GM12878 (cell line): ENCODE measurements around the gene ITPRIPL2. TPM values are rescaled to one million over a fixed set of nuclear protein-coding genes. Genes with fewer than 3 reads are reported as not detected.

ENCODE experiments used
- ATAC-seq: fragments of 200-7000 bp; cut with Tn5 transposase; 3 replicates; pipeline ENCODE4 v1.9.1; 2020; ENCODE audit warnings: mild to moderate bottlenecking, moderate library complexity
- BruUV-seq: library from RNA; stranded (reverse); fragments of 400-500 nt; replicated peaks from 2 replicates; lab custom pipeline; 2021; lab: Mats Ljungman, UMichigan
- CTCF ChIA-PET: fragments of 300-600 bp; sonication (Branson Sonifier 250); formaldehyde crosslinking; extraction: SDS; loops from one replicate; lab custom pipeline; 2021; ENCODE audit warnings: inconsistent platforms; lab: Yijun Ruan, JAX
- POLR2A ChIA-PET: fragments of 350-600 bp; formaldehyde crosslinking; extraction: SDS; loops from one replicate; lab custom pipeline; 2021; ENCODE audit warnings: inconsistent platforms; lab: Charles Lee
- RAD21 ChIA-PET: fragments of 300-600 bp; sonication (Branson Sonifier 250); formaldehyde crosslinking; loops from one replicate; lab custom pipeline; 2023; ENCODE audit warnings: antibody characterized with exemption; ENCODE audit not compliant: unreplicated experiment; lab: Charles Lee
- SMC1A ChIA-PET: fragments of 300-600 bp; sonication (Branson Sonifier 250); formaldehyde crosslinking; loops from one replicate; lab custom pipeline; 2023; ENCODE audit not compliant: unreplicated experiment, uncharacterized antibody; lab: Charles Lee
- DNase-seq: peaks from one replicate; pipeline ENCODE4 v3.0.0-alpha.2; 2011; ENCODE audit warnings: low read depth, low spot score
- FAIRE-seq: peaks from 3 replicates; lab custom pipeline; 2011; peaks lifted over from hg19 to GRCh38; lab: Jason Lieb, UNC
- H2AFZ ChIP-seq: 2 replicates; pipeline ENCODE4 v1.6.0; 2011; ENCODE audit warnings: low read depth, low read length, control low read depth; ENCODE audit not compliant: control insufficient read depth
- H3K27ac ChIP-seq: 2 replicates; pipeline ENCODE4 v1.5.1; 2011; ENCODE audit warnings: control low read depth; ENCODE audit not compliant: control insufficient read depth, insufficient read depth
- H3K27me3 ChIP-seq, 2 experiments: replicated peaks in 1 of 2; 2 replicates each; pipeline versions ENCODE4 v1.6.0 to v1.6.1; 2011; ENCODE audit warnings: low read length in 1 of 2; ENCODE audit not compliant: control insufficient read depth in 2 of 2, insufficient read depth in 2 of 2
- H3K36me3 ChIP-seq, 2 experiments: 2 replicates each; pipeline ENCODE4 v1.5.1; 2011; ENCODE audit warnings: low read length in 1 of 2; ENCODE audit not compliant: control insufficient read depth in 2 of 2, insufficient read depth in 2 of 2
- H3K4me1 ChIP-seq: 2 replicates; pipeline ENCODE4 v1.6.1; 2011; ENCODE audit warnings: mild to moderate bottlenecking, low read length, moderate library complexity, mixed read lengths; ENCODE audit not compliant: control insufficient read depth, insufficient read depth
- H3K4me2 ChIP-seq: 2 replicates; pipeline ENCODE4 v1.6.0; 2011; ENCODE audit warnings: control low read depth; ENCODE audit not compliant: control insufficient read depth, insufficient read depth
- H3K4me3 ChIP-seq: fragments of 200-600 bp; sonication (generic); 2 replicates; pipeline ENCODE4 v1.5.1; 2016
- H3K79me2 ChIP-seq: 2 replicates; pipeline ENCODE4 v1.6.0; 2011; ENCODE audit warnings: low read length; ENCODE audit not compliant: control insufficient read depth, insufficient read depth
- H3K9ac ChIP-seq: 2 replicates; pipeline ENCODE4 v1.8.0; 2011; ENCODE audit warnings: low read length, control low read depth, mixed read lengths; ENCODE audit not compliant: control insufficient read depth, insufficient read depth
- H3K9me3 ChIP-seq: replicated peaks from 3 replicates; pipeline ENCODE4 v1.5.1; 2011; ENCODE audit warnings: mild to moderate bottlenecking, low read length; ENCODE audit not compliant: control insufficient read depth, insufficient read depth
- H4K20me1 ChIP-seq: 2 replicates; pipeline ENCODE4 v1.6.0; 2011; ENCODE audit not compliant: control insufficient read depth, insufficient read depth
- CHD4 ChIP-seq: fragments of 200-600 bp; sonication (generic); IDR thresholded peaks from 2 replicates; pipeline ENCODE4 v1.6.1; 2016; ENCODE audit warnings: mild to moderate bottlenecking
- GATAD2B ChIP-seq: fragments of 450-650 bp; conservative IDR thresholded peaks from 2 replicates; pipeline ENCODE4 v1.6.1; 2017; ENCODE audit warnings: low read depth, mild to moderate bottlenecking, moderate library complexity
- PAX5 ChIP-seq: IDR thresholded peaks from 2 replicates; pipeline ENCODE4 v1.6.1; 2011; ENCODE audit warnings: low read depth, low read length, borderline replicate concordance
- PBX3 ChIP-seq: IDR thresholded peaks from 2 replicates; pipeline ENCODE4 v1.6.1; 2011; ENCODE audit warnings: mild to moderate bottlenecking, low read depth, low read length, moderate library complexity; ENCODE audit not compliant: insufficient replicate concordance
- POU2F2 ChIP-seq: IDR thresholded peaks from 3 replicates; pipeline ENCODE4 v1.6.1; 2011; ENCODE audit warnings: low read depth, mild to moderate bottlenecking, low read length, borderline replicate concordance
- RELA ChIP-seq: fragments of 450-650 bp; IDR thresholded peaks from 2 replicates; pipeline ENCODE4 v1.8.0; 2014; ENCODE audit warnings: borderline replicate concordance; ENCODE audit not compliant: partially characterized antibody
- TARDBP ChIP-seq: IDR thresholded peaks from 2 replicates; pipeline ENCODE4 v1.6.1; 2016; ENCODE audit warnings: borderline replicate concordance
- ZNF207 ChIP-seq: fragments of 450-650 bp; IDR thresholded peaks from 2 replicates; pipeline ENCODE4 v1.6.1; 2014; ENCODE audit warnings: antibody characterized with exemption, mild to moderate bottlenecking, borderline replicate concordance
- ZNF274 ChIP-seq: IDR thresholded peaks from one replicate; pipeline ENCODE4 v1.8.0; 2011; ENCODE audit not compliant: insufficient read length, insufficient read depth
- ZZZ3 ChIP-seq: IDR thresholded peaks from 2 replicates; pipeline ENCODE4 v1.6.1; 2011; ENCODE audit warnings: low read depth; ENCODE audit not compliant: control insufficient read depth, insufficient read length
- WGBS: methylation state at CpG from one replicate; pipeline ENCODE4 v1.1.6; 2016; ENCODE audit warnings: low lambda C conversion rate; ENCODE audit not compliant: insufficient replicate concordance, insufficient coverage; ENCODE audit errors: missing lambda C conversion rate; 5-methylcytosine and 5-hydroxymethylcytosine counted together
- in situ Hi-C: fragments of 300-500 bp; cut with MboI; formaldehyde crosslinking; loops from 9 replicates; pipeline ENCODE4 v1.14.3; 2018; ENCODE audit warnings: mixed read lengths
- intact Hi-C: fragments of 100-400 bp; cut with micrococcal nuclease; formaldehyde crosslinking; loops from one replicate; pipeline ENCODE4 v1.14.2; 2022; ENCODE audit not compliant: unreplicated experiment
- polyA plus RNA-seq, 11 experiments: library from polyadenylated mRNA; depleted of rRNA in 4 of 11; unstranded in 6 of 11; stranded (reverse) in 5 of 11; fragments of >200 nt; fragmentation: Nextera tagmentation in 4 of 11; fragmentation: Illumina TruSeq in 1 of 11; extraction: Ambion mirVana in 4 of 11; extraction: Trizol in 1 of 11; gene quantifications; 1 replicate in 1 of 11; 2 replicates in 10 of 11; pipeline versions ENCODE4 v1.2.1 to v1.2.3, GENCODE V29; 2011 to 2016; ENCODE audit warnings: inconsistent platforms in 2 of 11, missing spikeins in 2 of 11, low read depth in 1 of 11
- total RNA-seq, 4 experiments: library from RNA; depleted of rRNA in 3 of 4; stranded (reverse); fragments of >200 nt in 3 of 4; fragmentation: Illumina TruSeq in 1 of 4; extraction: Trizol in 1 of 4; gene quantifications; 2 replicates each; pipeline versions ENCODE4 v1.2.1 to v1.2.3, GENCODE V29; 2013 to 2021
- TF ChIP-seq, protein P1 (sequence below), 3 experiments: IDR thresholded peaks in 2 of 3; conservative IDR thresholded peaks in 1 of 3; 2 replicates each; pipeline ENCODE4 v1.5.1; 2011; ENCODE audit warnings: low read depth in 3 of 3, low read length in 3 of 3, mild to moderate bottlenecking in 3 of 3, control low read depth in 2 of 3, moderate library complexity in 2 of 3, inconsistent platforms in 1 of 3, mixed read lengths in 1 of 3; ENCODE audit not compliant: control insufficient read depth in 2 of 3, insufficient read depth in 1 of 3; ENCODE audit errors: extremely low read depth in 1 of 3

ITPRIPL2 gene
- total and polyA plus RNA-seq, 10 of the 15 experiments (the other 5 are each of a cell fraction or from before 2014, with no cell fraction given): 0.48 to 14.3 (median 3.5) TPM

- Histone ChIP-seq H4K20me1 (no peaks in the 10 kb centered on the region), H3K9ac (no peak overlapping the region), H3K4me3 (no peak overlapping the region), H3K9me3 (no peaks in the 10 kb centered on the region), H2AFZ (no peak overlapping the region), H3K4me1 (peaks cover 24% of the 10 kb centered on the region), H3K27me3 (no peaks in the 10 kb centered on the region), H3K4me2 (no peak overlapping the region), H3K36me3 (no peaks in the 10 kb centered on the region), H3K79me2 (no peaks in the 10 kb centered on the region), H3K27ac (no peak overlapping the region)
- TF ChIP-seq ZNF207 (no peak), GATAD2B (no peak), RELA (no peak), POU2F2 (no peak), PBX3 (no peak), ZZZ3 (no peak), CHD4 (no peak), ZNF274 (no peak), PAX5 (no peak), TARDBP (no peak)
- TF ChIP-seq, protein P1, sequence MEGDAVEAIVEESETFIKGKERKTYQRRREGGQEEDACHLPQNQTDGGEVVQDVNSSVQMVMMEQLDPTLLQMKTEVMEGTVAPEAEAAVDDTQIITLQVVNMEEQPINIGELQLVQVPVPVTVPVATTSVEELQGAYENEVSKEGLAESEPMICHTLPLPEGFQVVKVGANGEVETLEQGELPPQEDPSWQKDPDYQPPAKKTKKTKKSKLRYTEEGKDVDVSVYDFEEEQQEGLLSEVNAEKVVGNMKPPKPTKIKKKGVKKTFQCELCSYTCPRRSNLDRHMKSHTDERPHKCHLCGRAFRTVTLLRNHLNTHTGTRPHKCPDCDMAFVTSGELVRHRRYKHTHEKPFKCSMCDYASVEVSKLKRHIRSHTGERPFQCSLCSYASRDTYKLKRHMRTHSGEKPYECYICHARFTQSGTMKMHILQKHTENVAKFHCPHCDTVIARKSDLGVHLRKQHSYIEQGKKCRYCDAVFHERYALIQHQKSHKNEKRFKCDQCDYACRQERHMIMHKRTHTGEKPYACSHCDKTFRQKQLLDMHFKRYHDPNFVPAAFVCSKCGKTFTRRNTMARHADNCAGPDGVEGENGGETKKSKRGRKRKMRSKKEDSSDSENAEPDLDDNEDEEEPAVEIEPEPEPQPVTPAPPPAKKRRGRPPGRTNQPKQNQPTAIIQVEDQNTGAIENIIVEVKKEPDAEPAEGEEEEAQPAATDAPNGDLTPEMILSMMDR (IDR thresholded peaks at IDR 0.05 in 2 of 3, conservative IDR thresholded peaks at IDR 0.05 in 1 of 3; ENCODE audit: control insufficient read depth in 2 of 3, extremely low read depth in 1 of 3, insufficient read depth in 1 of 3, low read depth in 3 of 3, low read length in 3 of 3): no peak
- no peak for FAIRE-seq
- WGBS: 69% methylated on average over 5 of the region's 5 CpGs
- ChIA-PET CTCF (interaction anchor here (1.6 kb wide), 1 partner anchor 76 kb away, joined by 4 read pairs; no protein-coding TSS in a partner anchor), POLR2A (no interaction called here), RAD21 (no interaction called here), SMC1A (interaction anchor here (0.7 to 2.0 kb wide), 5 partner anchors 13 to 75 kb away, joined by 3 to 6 read pairs (median 3); no protein-coding TSS in a partner anchor)
- intact Hi-C loops: no loop called here
- ATAC-seq: no peak
- in situ Hi-C loops: no loop called here
- DNase-seq: no peak
- BruUV-seq: no TSS peak
These were observed 9.2 kb upstream of the ITPRIPL2 start for GRCh38 chr16:19104607-19105006.
